Testis (tissue), 3 donors: ENCODE data around the gene SLC29A3. TPM values are rescaled to one million over a fixed set of nuclear protein-coding genes. Genes with fewer than 3 reads are reported as not detected.

Experiments used
- DNase-seq: peaks from one replicate; pipeline ENCODE4 v3.0.0-alpha.2; 2019
- H3K27ac ChIP-seq, 2 donors: fragments of 200-600 bp; sonication (generic); one replicate each; pipeline ENCODE4 v1.5.1; 2019
- H3K27me3 ChIP-seq: fragments of 200-600 bp; sonication (generic); one replicate; pipeline ENCODE4 v1.5.1; 2019
- H3K36me3 ChIP-seq: fragments of 200-600 bp; sonication (generic); one replicate; pipeline ENCODE4 v1.5.1; 2017; ENCODE audit warnings: low read depth; ENCODE audit errors: missing control alignments
- H3K4me1 ChIP-seq: fragments of 200-600 bp; sonication (generic); one replicate; pipeline ENCODE4 v1.5.1; 2019
- H3K4me3 ChIP-seq, 2 donors: fragments of 200-600 bp; sonication (generic); one replicate each; pipeline ENCODE4 v1.5.1; 2017 to 2019
- H3K9me3 ChIP-seq: fragments of 200-600 bp; sonication (generic); one replicate; pipeline ENCODE4 v1.5.1; 2017
- CTCF ChIP-seq, 3 experiments: fragments of 450-650 bp in 2 of 3; fragments of 200-600 bp in 1 of 3; sonication (generic) in 1 of 3; IDR thresholded peaks; one replicate each; pipeline ENCODE4 v1.5.1; 2016 to 2019; ENCODE audit warnings: antibody characterized with exemption in 3 of 3, mild to moderate bottlenecking in 2 of 3, moderate library complexity in 1 of 3
- POLR2A ChIP-seq: fragments of 450-650 bp; IDR thresholded peaks from one replicate; pipeline ENCODE4 v1.6.1; 2017; ENCODE audit warnings: antibody characterized with exemption, mild to moderate bottlenecking, moderate library complexity
- WGBS, 2 donors: methylation state at CpG; one replicate each; pipeline ENCODE4 v1.1.5; 2018; 5-methylcytosine and 5-hydroxymethylcytosine counted together
- intact Hi-C: fragments of 100-400 bp; cut with DNase I; formaldehyde crosslinking; loops from one replicate; pipeline ENCODE4 v1.15.1; 2023; ENCODE audit warnings: low total_unique reads
- polyA plus RNA-seq: library from polyadenylated mRNA; stranded (reverse); fragments of 350-450 nt; fragmentation: Illumina TruSeq; extraction: RNeasy Lipid Tissue Mini Kit (QIAGEN cat#74804); gene quantifications from one replicate; pipeline ENCODE4 v1.2.3, GENCODE V29; 2014; ENCODE audit warnings: low read depth, low replicate concordance; ENCODE audit not compliant: insufficient read depth
- total RNA-seq, 2 donors: library from RNA; depleted of rRNA; stranded (reverse); fragments of >200 nt; gene quantifications; one replicate each; pipeline ENCODE4 v1.2.3, GENCODE V29; 2016

The SLC29A3 gene
- total and polyA plus RNA-seq, 3 donors from 2014 or later, result 10.7 to 14.0 (median 12.7) TPM

GRCh38 chr10:71280825-71281224 is 38.2 kb upstream of the SLC29A3 start:
- TF ChIP-seq POLR2A, result no peak
- TF ChIP-seq CTCF (IDR thresholded peaks at IDR 0.05), result no peak

GRCh38 chr10:71281646-71282322 is 37.3 kb upstream of the SLC29A3 start:
- Histone ChIP-seq H3K27ac (no peak overlapping the region), H3K4me1 (no peaks in the 10 kb centered on the region), H3K27me3 (no peaks in the 10 kb centered on the region), H3K36me3 (no peaks in the 10 kb centered on the region), H3K9me3 (no peaks in the 10 kb centered on the region), H3K4me3 (no peak overlapping the region)
- WGBS, 2 donors, result 92 to 94% methylated on average over 8 of the region's 8 CpGs
- intact Hi-C loops, result loop anchor here (10.0 kb wide), 1 partner anchor 377 kb away; no protein-coding TSS in a partner anchor
- TF ChIP-seq POLR2A (no peak), CTCF (IDR thresholded peaks at IDR 0.05) (no peak)
- no peak for DNase-seq

More at GRCh38 chr10:71280825-71281224, 38.2 kb upstream of the SLC29A3 start:
- no peaks in the 10 kb centered on the region for H3K27me3 ChIP-seq
- WGBS, 2 donors, result 60 to 63% methylated on average over 3 of the region's 3 CpGs
- intact Hi-C loops, result loop anchor here (10.0 kb wide), 1 partner anchor 376 kb away; no protein-coding TSS in a partner anchor
- H3K4me1 ChIP-seq, result no peaks in the 10 kb centered on the region
- no peaks in the 10 kb centered on the region for H3K9me3 ChIP-seq
- H3K4me3 ChIP-seq, result no peak overlapping the region
- no peak overlapping the region for H3K27ac ChIP-seq
- H3K36me3 ChIP-seq, result no peaks in the 10 kb centered on the region
- DNase-seq, result no peak

- no peak overlapping the region for H3K27ac ChIP-seq
- no peaks in the 10 kb centered on the region for H3K36me3 ChIP-seq
- no peaks in the 10 kb centered on the region for H3K9me3 ChIP-seq
- H3K27me3 ChIP-seq, result no peaks in the 10 kb centered on the region
- H3K4me1 ChIP-seq, result no peaks in the 10 kb centered on the region
- TF ChIP-seq CTCF (IDR thresholded peaks at IDR 0.05), result no peak
- no peak for TF ChIP-seq POLR2A
- DNase-seq, result no peak
- WGBS, 2 donors, result 100% methylated on average over 1 to 2 of the region's 2 CpGs
- H3K4me3 ChIP-seq, result no peak overlapping the region
- intact Hi-C loops, result loop anchor here (10.0 kb wide), 1 partner anchor 378 kb away; no protein-coding TSS in a partner anchor
These were observed 36.8 kb upstream of the SLC29A3 start for GRCh38 chr10:71282323-71282680.

- intact Hi-C loops, result loop anchor here (10.0 kb wide), 1 partner anchor 379 kb away; no protein-coding TSS in a partner anchor
- Histone ChIP-seq H3K36me3 (no peaks in the 10 kb centered on the region), H3K4me3 (no peak overlapping the region), H3K27me3 (no peaks in the 10 kb centered on the region), H3K4me1 (no peaks in the 10 kb centered on the region), H3K9me3 (no peaks in the 10 kb centered on the region), H3K27ac (no peak overlapping the region)
- TF ChIP-seq CTCF (IDR thresholded peaks at IDR 0.05) (no peak), POLR2A (no peak)
- no peak for DNase-seq
- 93 to 94% methylated on average over 4 to 6 of the region's 6 CpGs for WGBS, 2 donors
These were observed 35.6 kb upstream of the SLC29A3 start for GRCh38 chr10:71283410-71283809.

- no peaks in the 10 kb centered on the region for H3K36me3 ChIP-seq
- intact Hi-C loops, result loop anchor here (10.0 kb wide), 1 partner anchor 379 kb away; no protein-coding TSS in a partner anchor
- no peak overlapping the region for H3K4me3 ChIP-seq
- WGBS, 2 donors, result 73 to 83% methylated on average over 10 of the region's 10 CpGs
- no peak for TF ChIP-seq POLR2A
- no peak for TF ChIP-seq CTCF (IDR thresholded peaks at IDR 0.05)
- no peaks in the 10 kb centered on the region for H3K9me3 ChIP-seq
- H3K27me3 ChIP-seq, result no peaks in the 10 kb centered on the region
- no peaks in the 10 kb centered on the region for H3K4me1 ChIP-seq
- H3K27ac ChIP-seq, result no peak overlapping the region
- DNase-seq, result no peak
These were observed 35.2 kb upstream of the SLC29A3 start for GRCh38 chr10:71283876-71284275.
